IMR-90 (cell line): Measurements from ENCODE around the gene LGALS9. TPM values are rescaled to one million over a fixed set of nuclear protein-coding genes. Genes with fewer than 3 reads are reported as not detected.

ENCODE experiments used
- ATAC-seq: fragments of 200-7000 bp; cut with Tn5 transposase; 2 replicates; pipeline ENCODE4 v1.9.1; 2020; ENCODE audit warnings: low read depth, mild to moderate bottlenecking, moderate library complexity
- BruUV-seq: library from RNA; stranded (reverse); fragments of 400-500 nt; replicated peaks from 2 replicates; lab custom pipeline; 2021; lab: Mats Ljungman, UMichigan
- CTCF ChIA-PET: fragments of 300-600 bp; formaldehyde crosslinking; extraction: SDS; loops from one replicate; lab custom pipeline; 2021; ENCODE audit warnings: antibody characterized with exemption; lab: Yijun Ruan, JAX
- POLR2A ChIA-PET: fragments of 300-600 bp; sonication (Branson Sonifier 250); formaldehyde crosslinking; loops from one replicate; lab custom pipeline; 2022; ENCODE audit warnings: antibody characterized with exemption; ENCODE audit not compliant: unreplicated experiment; lab: Charles Lee
- DNase-seq: peaks from one replicate; pipeline ENCODE4 v3.0.0; 2013
- H2AFZ ChIP-seq: replicated peaks from 2 replicates; pipeline ENCODE3; 2013; ENCODE audit warnings: low read length, mild to moderate bottlenecking; ENCODE audit not compliant: poor library complexity
- H2AK5ac ChIP-seq: 2 replicates; pipeline ENCODE4 v1.6.1; 2013; ENCODE audit warnings: low read depth, low read length, inconsistent platforms
- H2AK9ac ChIP-seq: replicated peaks from 2 replicates; pipeline ENCODE3; 2013; ENCODE audit warnings: mild to moderate bottlenecking, low read depth, low read length, moderate library complexity; ENCODE audit not compliant: poor library complexity
- H2BK120ac ChIP-seq: 2 replicates; pipeline ENCODE4 v1.6.1; 2013; ENCODE audit warnings: low read depth, low read length, inconsistent platforms
- H2BK15ac ChIP-seq: 3 replicates; pipeline ENCODE4 v1.6.1; 2013; ENCODE audit warnings: low read depth, low read length, inconsistent platforms
- H2BK20ac ChIP-seq: 2 replicates; pipeline ENCODE4 v1.6.1; 2013; ENCODE audit warnings: low read depth, mild to moderate bottlenecking, inconsistent platforms, low read length, moderate library complexity
- H2BK5ac ChIP-seq: 2 replicates; pipeline ENCODE4 v1.6.1; 2013; ENCODE audit warnings: mild to moderate bottlenecking, low read depth, low read length, inconsistent platforms; ENCODE audit not compliant: poor library complexity, severe bottlenecking
- H3K14ac ChIP-seq: replicated peaks from 2 replicates; pipeline ENCODE4 v1.6.1; 2013; ENCODE audit warnings: low read depth, low read length, inconsistent platforms
- H3K18ac ChIP-seq: 2 replicates; pipeline ENCODE4 v1.6.1; 2013; ENCODE audit warnings: low read depth, low read length, control low read depth
- H3K23ac ChIP-seq: 2 replicates; pipeline ENCODE4 v1.6.1; 2013; ENCODE audit warnings: low read depth, low read length, inconsistent platforms
- H3K27ac ChIP-seq: 2 replicates; pipeline ENCODE4 v1.5.1; 2013; ENCODE audit warnings: mild to moderate bottlenecking, control low read depth, low read length; ENCODE audit not compliant: insufficient read depth
- H3K27me3 ChIP-seq: 2 replicates; pipeline ENCODE4 v1.6.1; 2013; ENCODE audit warnings: low read length; ENCODE audit not compliant: control insufficient read depth, insufficient read depth
- H3K36me3 ChIP-seq: 2 replicates; pipeline ENCODE4 v1.6.1; 2013; ENCODE audit warnings: low read length, mixed read lengths; ENCODE audit not compliant: control insufficient read depth, insufficient read depth
- H3K4ac ChIP-seq: 2 replicates; pipeline ENCODE4 v1.6.1; 2013; ENCODE audit warnings: low read depth, low read length, inconsistent platforms
- H3K4me1 ChIP-seq: 2 replicates; pipeline ENCODE4 v1.6.1; 2013; ENCODE audit warnings: low read length, mixed read lengths; ENCODE audit not compliant: control insufficient read depth, insufficient read depth
- H3K4me2 ChIP-seq: 2 replicates; pipeline ENCODE4 v1.6.1; 2013; ENCODE audit warnings: low read depth, mild to moderate bottlenecking, control low read depth, low read length, moderate library complexity
- H3K4me3 ChIP-seq: 2 replicates; pipeline ENCODE4 v1.5.1; 2013; ENCODE audit warnings: low read depth, mild to moderate bottlenecking, control low read depth, low read length, moderate library complexity; ENCODE audit not compliant: insufficient read depth
- H3K56ac ChIP-seq: 2 replicates; pipeline ENCODE4 v1.6.1; 2013; ENCODE audit warnings: low read length, inconsistent platforms; ENCODE audit not compliant: insufficient read depth; ENCODE audit errors: extremely low read depth
- H3K79me1 ChIP-seq, 2 experiments: 2 replicates each; pipeline ENCODE4 v1.6.1; 2013; ENCODE audit warnings: low read length in 2 of 2, inconsistent platforms in 1 of 2, low read depth in 1 of 2
- H3K9ac ChIP-seq: 2 replicates; pipeline ENCODE4 v1.6.1; 2013; ENCODE audit warnings: low read depth, low read length, control low read depth
- H3K9me1 ChIP-seq: 2 replicates; pipeline ENCODE4 v1.6.1; 2013; ENCODE audit warnings: low read length, inconsistent platforms; ENCODE audit not compliant: insufficient read depth
- H3K9me3 ChIP-seq: 2 replicates; pipeline ENCODE4 v1.6.1; 2013; ENCODE audit warnings: low read length; ENCODE audit not compliant: control insufficient read depth, insufficient read depth
- H4K20me1 ChIP-seq: 2 replicates; pipeline ENCODE4 v1.6.1; 2013; ENCODE audit warnings: low read length, inconsistent platforms; ENCODE audit not compliant: insufficient read depth
- H4K5ac ChIP-seq: 2 replicates; pipeline ENCODE4 v1.6.1; 2013; ENCODE audit warnings: mild to moderate bottlenecking, low read depth, low read length, control low read depth
- H4K8ac ChIP-seq, 2 experiments: 2 replicates each; pipeline ENCODE4 v1.6.1; 2013; ENCODE audit warnings: low read depth in 2 of 2, low read length in 2 of 2, control low read depth in 1 of 2, inconsistent platforms in 1 of 2
- H4K91ac ChIP-seq: 2 replicates; pipeline ENCODE4 v1.6.1; 2013; ENCODE audit warnings: low read depth, low read length, inconsistent platforms; ENCODE audit not compliant: insufficient read depth
- CTCF ChIP-seq: conservative IDR thresholded peaks from 2 replicates; pipeline ENCODE4 v1.5.1; 2012; ENCODE audit warnings: mild to moderate bottlenecking, low read depth, low read length, improper control_type of control experiment
- FOS ChIP-seq: fragments of 150-350 bp; IDR thresholded peaks from 2 replicates; pipeline ENCODE4 v1.6.1; 2016; ENCODE audit warnings: low read depth, low read length
- RAD21 ChIP-seq: IDR thresholded peaks from 2 replicates; pipeline ENCODE4 v1.6.1; 2012; ENCODE audit warnings: low read length, improper control_type of control experiment
- SMC3 ChIP-seq: fragments of 150-350 bp; IDR thresholded peaks from 2 replicates; pipeline ENCODE4 v1.6.1; 2016; ENCODE audit warnings: low read depth, mild to moderate bottlenecking, antibody characterized with exemption, low read length, moderate library complexity
- WGBS, 2 experiments: methylation state at CpG; one replicate each; pipeline versions ENCODE4 v1.1.5 to v1.1.7; 2013; ENCODE audit warnings: missing lambda C conversion rate in 2 of 2; ENCODE audit not compliant: insufficient read length in 1 of 2; ENCODE audit errors: extremely low coverage in 2 of 2; 5-methylcytosine and 5-hydroxymethylcytosine counted together
- dilution Hi-C: fragments of 300-500 bp; cut with HindIII; formaldehyde crosslinking; loops from one replicate; pipeline ENCODE4 v1.14.3; 2018; ENCODE audit warnings: low sequenced_read_pairs; ENCODE audit not compliant: unreplicated experiment
- in situ Hi-C: fragments of 300-500 bp; cut with MboI; formaldehyde crosslinking; loops from 3 replicates; pipeline ENCODE4 v1.14.3; 2019; ENCODE audit warnings: low sequenced_read_pairs, inconsistent platforms, mixed read lengths
- intact Hi-C: fragments of 100-400 bp; cut with micrococcal nuclease; formaldehyde crosslinking; loops from 2 replicates; pipeline ENCODE4 v1.10.0; 2022
- polyA plus RNA-seq, 3 experiments: library from polyadenylated mRNA; depleted of rRNA; stranded (reverse); fragments of >200 nt; gene quantifications; 2 replicates each; pipeline ENCODE4 v1.2.3, GENCODE V29; 2012; ENCODE audit warnings: low replicate concordance in 1 of 3
- total RNA-seq: library from RNA; depleted of rRNA; stranded (reverse); fragments of >200 nt; gene quantifications from 2 replicates; pipeline ENCODE4 v1.2.3, GENCODE V29; 2012

The LGALS9 gene
- total and polyA plus RNA-seq, 2 of the 4 experiments (the other 2 are of a cell fraction): 0.54 to 2.5 TPM

GRCh38 chr17:27654654-27655524 lies 23.9 kb downstream of the LGALS9 start:
- dilution Hi-C loops: no loop called here
- Histone ChIP-seq H3K4me1 (no peaks in the 10 kb centered on the region), H3K27me3 (peaks cover 2% of the 10 kb centered on the region; the same call in 1 of the 2 replicates), H4K91ac (no peak overlapping the region), H3K79me1 (no peaks in the 10 kb centered on the region), H3K56ac (no peak overlapping the region), H4K5ac (no peak overlapping the region), H2BK5ac (no peak overlapping the region), H3K9ac (no peak overlapping the region), H3K27ac (no peak overlapping the region), H3K9me1 (no peaks in the 10 kb centered on the region; the same call in 1 of the 2 replicates), H2AFZ (peak overlapping the region; percentile 73), H3K14ac (no peak overlapping the region), H4K20me1 (no peaks in the 10 kb centered on the region; the same call in 1 of the 2 replicates), H3K4ac (no peak overlapping the region), H3K4me3 (no peak overlapping the region), H2BK15ac (no peak overlapping the region), H2AK5ac (no peak overlapping the region), H2BK20ac (no peak overlapping the region), H2BK120ac (no peak overlapping the region), H3K36me3 (no peaks in the 10 kb centered on the region), H3K18ac (no peak overlapping the region), H3K4me2 (no peak overlapping the region), H3K23ac (no peak overlapping the region), H3K9me3 (no peaks in the 10 kb centered on the region), H2AK9ac (no peak overlapping the region), H4K8ac (no peak overlapping the region)
- WGBS, 2 experiments: 35% methylated on average over 21 of the region's 34 CpGs; no CpG with 5 or more reads in 1 of the 2 experiments
- intact Hi-C loops: loop anchor here (1.0 to 5.0 kb wide), 3 partner anchors 101 to 418 kb away; no protein-coding TSS in a partner anchor
- no TSS peak for BruUV-seq
- CTCF ChIA-PET: interaction anchor here (0.6 to 1.9 kb wide), 12 partner anchors 39 to 982 kb away, joined by 3 to 10 read pairs (median 4); partner anchors contain the start of gene NOS2
- TF ChIP-seq RAD21: peak; percentile 52
- TF ChIP-seq CTCF: peak; percentile 73
- peak; percentile 74 for TF ChIP-seq SMC3
- TF ChIP-seq FOS: no peak
- ATAC-seq: peak; percentile 75
- POLR2A ChIA-PET: no interaction called here
- in situ Hi-C loops: loop anchor here (10.0 kb wide), 1 partner anchor 230 kb away; no protein-coding TSS in a partner anchor
- DNase-seq: peak; percentile 45
